Measurements from ENCODE around the gene NDUFA5.

The NDUFA5 gene

GRCh38 chr7:123534383-123535260 is 23.0 kb downstream of the NDUFA5 start, which contains the start of gene IQUB (continued):
- TF ChIP-seq ZNF24 (tag by site-specific recombination; IDR thresholded peaks at IDR 0.05) (no peak), KLF10 (tag by site-specific recombination; IDR thresholded peaks at IDR 0.05) (no peak), KLF8 (tag by site-specific recombination; IDR thresholded peaks at IDR 0.05) (peak; percentile 88), ZNF791 (tag by site-specific recombination; IDR thresholded peaks at IDR 0.05) (no peak), ZNF654 (tag by site-specific recombination; IDR thresholded peaks at IDR 0.05; ENCODE audit: low read depth) (no peak), ZNF555 (tag by site-specific recombination; conservative IDR thresholded peaks at IDR 0.05) (no peak), ZBTB7A (tag by site-specific recombination; IDR thresholded peaks at IDR 0.05; ENCODE audit: low read depth) (no peak), ZNF10 (tag by site-specific recombination; IDR thresholded peaks at IDR 0.05) (no peak), ZNF138 (tag by site-specific recombination; IDR thresholded peaks at IDR 0.05; ENCODE audit: borderline replicate concordance) (no peak), ZNF391 (tag by site-specific recombination; IDR thresholded peaks at IDR 0.05; ENCODE audit: borderline replicate concordance, low read depth) (no peak), ELK4 (IDR thresholded peaks at IDR 0.05; ENCODE audit: borderline replicate concordance, low read depth, low read length) (no peak), ZNF529 (tag by site-specific recombination; IDR thresholded peaks at IDR 0.05; ENCODE audit: insufficient replicate concordance) (no peak), ZNF843 (tag by site-specific recombination; IDR thresholded peaks at IDR 0.05) (peak; percentile 48; the same call in 1 of the 2 replicates)

GRCh38 chr7:123533929-123534382 is 23.7 kb downstream of the NDUFA5 start:
- no peak for TF ChIP-seq ZNF292 (tag by site-specific recombination; IDR thresholded peaks at IDR 0.05; ENCODE audit: borderline replicate concordance, low read depth)
- peak; percentile 85 for TF ChIP-seq PRDM1 (tag by site-specific recombination; IDR thresholded peaks at IDR 0.05)
- POLR2A ChIA-PET, result interaction anchor here (0.6 to 1.6 kb wide), 4 partner anchors 39 to 1309 kb away, joined by 3 to 8 read pairs (median 6); no protein-coding TSS in a partner anchor
- Histone ChIP-seq H3K4me3 (ENCODE audit: low read depth, low read length) (peak overlapping the region; percentile 70), H3K27ac (ENCODE audit: extremely low read depth, low read depth, low read length) (no peak overlapping the region), H3K36me3 (ENCODE audit: control insufficient read depth in 2 of 2, insufficient read depth in 1 of 2, low read length in 2 of 2) (no peaks in the 10 kb centered on the region), H3K9me3 (ENCODE audit: control insufficient read depth, insufficient read depth, low read depth, low read length) (no peaks in the 10 kb centered on the region), H3K4me1 (ENCODE audit: control insufficient read depth, insufficient read depth, low read length) (no peaks in the 10 kb centered on the region)
- CTCF ChIA-PET, result interaction anchor here (3.0 kb wide), 1 partner anchor 39 kb away, joined by 17 read pairs; no protein-coding TSS in a partner anchor

- ChIA-PET CTCF (interaction anchor here (3.0 kb wide), 1 partner anchor 39 kb away, joined by 17 read pairs; no protein-coding TSS in a partner anchor), POLR2A (no interaction called here)
- TF ChIP-seq SCRT1 (tag by site-specific recombination; IDR thresholded peaks at IDR 0.05; ENCODE audit: borderline replicate concordance), result peak; percentile 82; the same call in 1 of the 2 replicates
- no peak for TF ChIP-seq ZNF621 (tag by site-specific recombination; IDR thresholded peaks at IDR 0.05)
- peak; percentile 86 for TF ChIP-seq SCRT2 (tag by site-specific recombination; IDR thresholded peaks at IDR 0.05)
- TF ChIP-seq ZNF341 (tag by site-specific recombination; IDR thresholded peaks at IDR 0.05; ENCODE audit: low read depth), result no peak
- TF ChIP-seq KLF16 (tag by site-specific recombination; IDR thresholded peaks at IDR 0.05), result no peak
- TF ChIP-seq ZNF571 (tag by site-specific recombination; IDR thresholded peaks at IDR 0.05), result no peak
- Histone ChIP-seq H3K36me3 (ENCODE audit: control insufficient read depth in 2 of 2, insufficient read depth in 1 of 2, low read length in 2 of 2) (no peaks in the 10 kb centered on the region), H3K27ac (ENCODE audit: extremely low read depth, low read depth, low read length) (no peak overlapping the region), H3K9me3 (ENCODE audit: control insufficient read depth, insufficient read depth, low read depth, low read length) (no peaks in the 10 kb centered on the region), H3K4me1 (ENCODE audit: control insufficient read depth, insufficient read depth, low read length) (no peaks in the 10 kb centered on the region), H3K4me3 (ENCODE audit: low read depth, low read length) (no peak overlapping the region)
These were observed 24.1 kb downstream of the NDUFA5 start for GRCh38 chr7:123533553-123533917.

All from HEK293 (cell line).